H1 (cell line): ENCODE measurements around the gene GRID2. TPM values are rescaled to one million over a fixed set of nuclear protein-coding genes. Genes with fewer than 3 reads are reported as not detected.

Experiments
- BCL11A ChIP-seq, 2 experiments: IDR thresholded peaks; one replicate each; pipeline ENCODE4 v1.6.1; 2011; ENCODE audit warnings: low read depth in 2 of 2, low read length in 2 of 2, mild to moderate bottlenecking in 2 of 2
- CREB1 ChIP-seq: IDR thresholded peaks from 2 replicates; pipeline ENCODE4 v1.6.1; 2012; ENCODE audit warnings: inconsistent platforms
- KDM1A ChIP-seq: fragments of 200-600, 300-600 bp; sonication (generic); IDR thresholded peaks from 2 replicates; pipeline ENCODE4 v1.7.1; 2016; ENCODE audit warnings: mild to moderate bottlenecking, low read length, borderline replicate concordance
- SRF ChIP-seq: IDR thresholded peaks from 2 replicates; pipeline ENCODE4 v1.6.1; 2011; ENCODE audit warnings: mild to moderate bottlenecking, low read depth, low read length, moderate library complexity
- TEAD4 ChIP-seq: IDR thresholded peaks from 2 replicates; pipeline ENCODE4 v1.6.1; 2012; ENCODE audit warnings: low read depth, low read length, inconsistent platforms, mixed read lengths
- YY1 ChIP-seq: IDR thresholded peaks from 2 replicates; pipeline ENCODE4 v1.6.1; 2011; ENCODE audit warnings: low read depth, mild to moderate bottlenecking, low read length
- ZNF274 ChIP-seq: IDR thresholded peaks from 2 replicates; pipeline ENCODE4 v1.7.0; 2012; ENCODE audit warnings: low read length, borderline replicate concordance; ENCODE audit errors: extremely low read depth
- polyA plus RNA-seq, 7 experiments: library from polyadenylated mRNA; depleted of rRNA in 3 of 7; stranded (reverse) in 5 of 7; unstranded in 2 of 7; fragments of >200 nt in 5 of 7; fragments of 200-250 nt in 2 of 7; gene quantifications; 1 replicate in 5 of 7; 2 replicates in 1 of 7; 4 replicates in 1 of 7; pipeline versions ENCODE4 v1.2.1 to v1.2.3, GENCODE V29; 2011 to 2013; ENCODE audit warnings: missing spikeins in 2 of 7, mixed read lengths in 2 of 7
- total RNA-seq: library from RNA; stranded (reverse); fragmentation: NEBNext Ultra II Directional; extraction: Animal tissue kit (Norgen Biotek cat#: 25700); gene quantifications from 2 replicates; pipeline ENCODE4 v1.2.1, GENCODE V29; 2021
- TF ChIP-seq, protein P1 (sequence below): fragments of 300-600 bp; sonication (generic); IDR thresholded peaks from 2 replicates; pipeline ENCODE4 v1.7.1; 2012; ENCODE audit warnings: low read length, moderate library complexity, mild to moderate bottlenecking, inconsistent platforms; ENCODE audit not compliant: insufficient replicate concordance

GRID2 gene
- total and polyA plus RNA-seq, 2 of the 8 experiments (the other 6 are each of a cell fraction or from before 2014, with no cell fraction given), result 31.1 to 81.9 TPM

DNA sequence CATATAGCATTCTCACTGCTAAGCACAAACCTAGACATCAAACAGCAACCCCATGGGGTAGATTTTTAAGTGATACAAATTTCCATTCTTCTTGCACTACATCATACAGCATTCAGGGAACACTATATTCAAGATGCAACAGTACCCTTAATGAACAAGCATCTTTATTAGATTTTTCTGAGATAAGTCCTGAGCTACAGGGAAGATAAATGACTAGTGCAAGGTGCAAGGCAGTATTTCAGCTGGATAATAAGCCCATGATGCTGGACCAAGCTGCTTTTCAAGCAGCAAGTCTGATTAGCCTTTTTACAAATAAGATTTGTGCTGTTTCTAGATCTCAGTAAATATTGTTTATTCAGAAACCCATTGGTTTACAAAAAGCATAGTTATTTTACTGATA, 1332.2 kb downstream of the GRID2 start (continued):
- TF ChIP-seq KDM1A (no peak), YY1 (no peak), CREB1 (no peak), SRF (no peak), TEAD4 (no peak), BCL11A (IDR thresholded peaks at IDR 0.05; ENCODE audit: low read depth in 2 of 2, low read length in 2 of 2) (no peak), ZNF274 (no peak)
- TF ChIP-seq, protein P1, sequence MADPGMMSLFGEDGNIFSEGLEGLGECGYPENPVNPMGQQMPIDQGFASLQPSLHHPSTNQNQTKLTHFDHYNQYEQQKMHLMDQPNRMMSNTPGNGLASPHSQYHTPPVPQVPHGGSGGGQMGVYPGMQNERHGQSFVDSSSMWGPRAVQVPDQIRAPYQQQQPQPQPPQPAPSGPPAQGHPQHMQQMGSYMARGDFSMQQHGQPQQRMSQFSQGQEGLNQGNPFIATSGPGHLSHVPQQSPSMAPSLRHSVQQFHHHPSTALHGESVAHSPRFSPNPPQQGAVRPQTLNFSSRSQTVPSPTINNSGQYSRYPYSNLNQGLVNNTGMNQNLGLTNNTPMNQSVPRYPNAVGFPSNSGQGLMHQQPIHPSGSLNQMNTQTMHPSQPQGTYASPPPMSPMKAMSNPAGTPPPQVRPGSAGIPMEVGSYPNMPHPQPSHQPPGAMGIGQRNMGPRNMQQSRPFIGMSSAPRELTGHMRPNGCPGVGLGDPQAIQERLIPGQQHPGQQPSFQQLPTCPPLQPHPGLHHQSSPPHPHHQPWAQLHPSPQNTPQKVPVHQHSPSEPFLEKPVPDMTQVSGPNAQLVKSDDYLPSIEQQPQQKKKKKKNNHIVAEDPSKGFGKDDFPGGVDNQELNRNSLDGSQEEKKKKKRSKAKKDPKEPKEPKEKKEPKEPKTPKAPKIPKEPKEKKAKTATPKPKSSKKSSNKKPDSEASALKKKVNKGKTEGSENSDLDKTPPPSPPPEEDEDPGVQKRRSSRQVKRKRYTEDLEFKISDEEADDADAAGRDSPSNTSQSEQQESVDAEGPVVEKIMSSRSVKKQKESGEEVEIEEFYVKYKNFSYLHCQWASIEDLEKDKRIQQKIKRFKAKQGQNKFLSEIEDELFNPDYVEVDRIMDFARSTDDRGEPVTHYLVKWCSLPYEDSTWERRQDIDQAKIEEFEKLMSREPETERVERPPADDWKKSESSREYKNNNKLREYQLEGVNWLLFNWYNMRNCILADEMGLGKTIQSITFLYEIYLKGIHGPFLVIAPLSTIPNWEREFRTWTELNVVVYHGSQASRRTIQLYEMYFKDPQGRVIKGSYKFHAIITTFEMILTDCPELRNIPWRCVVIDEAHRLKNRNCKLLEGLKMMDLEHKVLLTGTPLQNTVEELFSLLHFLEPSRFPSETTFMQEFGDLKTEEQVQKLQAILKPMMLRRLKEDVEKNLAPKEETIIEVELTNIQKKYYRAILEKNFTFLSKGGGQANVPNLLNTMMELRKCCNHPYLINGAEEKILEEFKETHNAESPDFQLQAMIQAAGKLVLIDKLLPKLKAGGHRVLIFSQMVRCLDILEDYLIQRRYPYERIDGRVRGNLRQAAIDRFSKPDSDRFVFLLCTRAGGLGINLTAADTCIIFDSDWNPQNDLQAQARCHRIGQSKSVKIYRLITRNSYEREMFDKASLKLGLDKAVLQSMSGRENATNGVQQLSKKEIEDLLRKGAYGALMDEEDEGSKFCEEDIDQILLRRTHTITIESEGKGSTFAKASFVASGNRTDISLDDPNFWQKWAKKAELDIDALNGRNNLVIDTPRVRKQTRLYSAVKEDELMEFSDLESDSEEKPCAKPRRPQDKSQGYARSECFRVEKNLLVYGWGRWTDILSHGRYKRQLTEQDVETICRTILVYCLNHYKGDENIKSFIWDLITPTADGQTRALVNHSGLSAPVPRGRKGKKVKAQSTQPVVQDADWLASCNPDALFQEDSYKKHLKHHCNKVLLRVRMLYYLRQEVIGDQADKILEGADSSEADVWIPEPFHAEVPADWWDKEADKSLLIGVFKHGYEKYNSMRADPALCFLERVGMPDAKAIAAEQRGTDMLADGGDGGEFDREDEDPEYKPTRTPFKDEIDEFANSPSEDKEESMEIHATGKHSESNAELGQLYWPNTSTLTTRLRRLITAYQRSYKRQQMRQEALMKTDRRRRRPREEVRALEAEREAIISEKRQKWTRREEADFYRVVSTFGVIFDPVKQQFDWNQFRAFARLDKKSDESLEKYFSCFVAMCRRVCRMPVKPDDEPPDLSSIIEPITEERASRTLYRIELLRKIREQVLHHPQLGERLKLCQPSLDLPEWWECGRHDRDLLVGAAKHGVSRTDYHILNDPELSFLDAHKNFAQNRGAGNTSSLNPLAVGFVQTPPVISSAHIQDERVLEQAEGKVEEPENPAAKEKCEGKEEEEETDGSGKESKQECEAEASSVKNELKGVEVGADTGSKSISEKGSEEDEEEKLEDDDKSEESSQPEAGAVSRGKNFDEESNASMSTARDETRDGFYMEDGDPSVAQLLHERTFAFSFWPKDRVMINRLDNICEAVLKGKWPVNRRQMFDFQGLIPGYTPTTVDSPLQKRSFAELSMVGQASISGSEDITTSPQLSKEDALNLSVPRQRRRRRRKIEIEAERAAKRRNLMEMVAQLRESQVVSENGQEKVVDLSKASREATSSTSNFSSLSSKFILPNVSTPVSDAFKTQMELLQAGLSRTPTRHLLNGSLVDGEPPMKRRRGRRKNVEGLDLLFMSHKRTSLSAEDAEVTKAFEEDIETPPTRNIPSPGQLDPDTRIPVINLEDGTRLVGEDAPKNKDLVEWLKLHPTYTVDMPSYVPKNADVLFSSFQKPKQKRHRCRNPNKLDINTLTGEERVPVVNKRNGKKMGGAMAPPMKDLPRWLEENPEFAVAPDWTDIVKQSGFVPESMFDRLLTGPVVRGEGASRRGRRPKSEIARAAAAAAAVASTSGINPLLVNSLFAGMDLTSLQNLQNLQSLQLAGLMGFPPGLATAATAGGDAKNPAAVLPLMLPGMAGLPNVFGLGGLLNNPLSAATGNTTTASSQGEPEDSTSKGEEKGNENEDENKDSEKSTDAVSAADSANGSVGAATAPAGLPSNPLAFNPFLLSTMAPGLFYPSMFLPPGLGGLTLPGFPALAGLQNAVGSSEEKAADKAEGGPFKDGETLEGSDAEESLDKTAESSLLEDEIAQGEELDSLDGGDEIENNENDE, result no peak
